OCI-LY1 (cell line): ENCODE results near the gene AK4.

Experiments
- EZH2 ChIP-seq: fragments of 200-600 bp; sonication (generic), shearing (Covaris generic); IDR thresholded peaks from 2 replicates; pipeline ENCODE4 v1.8.0; 2017; ENCODE audit warnings: borderline replicate concordance, mixed run types, mild to moderate bottlenecking, antibody characterized with exemption, low read length, moderate library complexity, mixed read lengths
- TF ChIP-seq, protein P1 (sequence below): fragments of 200-600 bp; sonication (generic), shearing (Covaris generic); IDR thresholded peaks from 2 replicates; pipeline ENCODE4 v1.5.1; 2017; ENCODE audit warnings: mild to moderate bottlenecking, antibody characterized with exemption, low read length, moderate library complexity, mixed read lengths

DNA sequence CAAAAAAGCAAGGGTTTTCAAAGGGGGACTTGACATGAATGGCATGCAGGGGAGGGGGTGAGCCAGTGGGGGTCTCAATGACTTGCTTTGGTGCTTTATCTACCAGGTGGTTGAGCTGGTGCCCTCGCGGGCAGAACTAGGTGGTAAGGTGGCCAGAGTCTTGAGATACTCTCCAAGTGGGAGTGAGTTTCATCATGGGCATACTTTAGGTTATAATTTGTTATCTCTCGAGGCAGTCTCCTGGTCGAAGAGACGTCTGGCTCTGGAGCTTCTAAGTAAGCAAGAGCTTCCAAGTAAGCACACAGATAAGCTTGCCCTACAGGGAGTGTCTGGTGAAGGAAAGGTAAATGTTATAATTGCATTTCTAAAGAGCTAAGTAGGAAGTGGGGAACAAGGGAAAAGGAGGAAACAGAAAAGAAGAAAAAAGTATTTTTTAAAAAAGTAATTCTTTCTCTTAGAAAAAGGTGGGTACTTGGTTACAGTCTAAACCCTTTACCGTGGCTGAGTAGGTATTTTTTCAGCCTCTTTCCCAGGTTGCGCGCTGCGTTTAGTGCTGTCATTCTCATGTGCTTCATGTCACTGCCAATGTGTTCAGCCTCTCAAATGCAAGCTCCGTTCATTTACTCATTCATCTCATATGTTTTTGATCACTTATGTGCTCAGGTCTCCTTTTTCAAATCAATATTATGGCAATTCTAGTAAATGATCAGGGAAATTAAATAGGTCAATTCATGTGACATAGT lies 129.8 kb downstream of the AK4 start:
- TF ChIP-seq, protein P1, sequence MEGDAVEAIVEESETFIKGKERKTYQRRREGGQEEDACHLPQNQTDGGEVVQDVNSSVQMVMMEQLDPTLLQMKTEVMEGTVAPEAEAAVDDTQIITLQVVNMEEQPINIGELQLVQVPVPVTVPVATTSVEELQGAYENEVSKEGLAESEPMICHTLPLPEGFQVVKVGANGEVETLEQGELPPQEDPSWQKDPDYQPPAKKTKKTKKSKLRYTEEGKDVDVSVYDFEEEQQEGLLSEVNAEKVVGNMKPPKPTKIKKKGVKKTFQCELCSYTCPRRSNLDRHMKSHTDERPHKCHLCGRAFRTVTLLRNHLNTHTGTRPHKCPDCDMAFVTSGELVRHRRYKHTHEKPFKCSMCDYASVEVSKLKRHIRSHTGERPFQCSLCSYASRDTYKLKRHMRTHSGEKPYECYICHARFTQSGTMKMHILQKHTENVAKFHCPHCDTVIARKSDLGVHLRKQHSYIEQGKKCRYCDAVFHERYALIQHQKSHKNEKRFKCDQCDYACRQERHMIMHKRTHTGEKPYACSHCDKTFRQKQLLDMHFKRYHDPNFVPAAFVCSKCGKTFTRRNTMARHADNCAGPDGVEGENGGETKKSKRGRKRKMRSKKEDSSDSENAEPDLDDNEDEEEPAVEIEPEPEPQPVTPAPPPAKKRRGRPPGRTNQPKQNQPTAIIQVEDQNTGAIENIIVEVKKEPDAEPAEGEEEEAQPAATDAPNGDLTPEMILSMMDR, result no peak
- TF ChIP-seq EZH2, result no peak
